Activated CD4-positive, CD25-positive, alpha-beta regulatory T cell (primary cell): ENCODE results near the gene CTDSP2.
"Not testable (repeated sequence)": the region's sequence is repeated elsewhere in the genome, so short reads cannot be mapped to it uniquely, and the experiment has no call there.

Experiments
- DNase-seq, 4 experiments: peaks; one replicate each; lab custom pipeline; 2025; lab: John Stamatoyannopoulos, UW

The CTDSP2 gene

GRCh38 chr12:57834086-57834876 is 12.2 kb downstream of the CTDSP2 start:
- DNase-seq = no peak

- DNase-seq = no peak
Observed at GRCh38 chr12:57833672-57834071, 12.9 kb downstream of the CTDSP2 start.

- no peak for DNase-seq
Observed at GRCh38 chr12:57832966-57833365, 13.6 kb downstream of the CTDSP2 start.

GRCh38 chr12:57830393-57830792 is 16.1 kb downstream of the CTDSP2 start:
- DNase-seq = no peak

GRCh38 chr12:57829025-57829777 is 17.3 kb downstream of the CTDSP2 start:
- DNase-seq = no peak

GRCh38 chr12:57826966-57827365 is 19.6 kb downstream of the CTDSP2 start:
- no peak for DNase-seq

GRCh38 chr12:57826400-57826799 is 20.1 kb downstream of the CTDSP2 start:
- DNase-seq = no peak

- no peak for DNase-seq
Observed at GRCh38 chr12:57825451-57825850, 21.1 kb downstream of the CTDSP2 start.

GRCh38 chr12:57823908-57824640 is 22.5 kb downstream of the CTDSP2 start:
- no peak for DNase-seq

- DNase-seq = no peak
Observed at GRCh38 chr12:57823131-57823907, 23.2 kb downstream of the CTDSP2 start.

GRCh38 chr12:57822392-57823130 is 24.0 kb downstream of the CTDSP2 start:
- no peak for DNase-seq

GRCh38 chr12:57821474-57822214 is 24.9 kb downstream of the CTDSP2 start:
- DNase-seq = no peak

GRCh38 chr12:57821015-57821414 is 25.5 kb downstream of the CTDSP2 start:
- DNase-seq = not testable (repeated sequence)

GRCh38 chr12:57820119-57820518 is 26.4 kb downstream of the CTDSP2 start:
- not testable (repeated sequence) for DNase-seq

- not testable (repeated sequence) for DNase-seq
Observed at GRCh38 chr12:57817990-57818331, 28.6 kb downstream of the CTDSP2 start.

GRCh38 chr12:57817261-57817989 is 29.1 kb downstream of the CTDSP2 start:
- DNase-seq = no peak

GRCh38 chr12:57816855-57817151 is 29.7 kb downstream of the CTDSP2 start:
- no peak for DNase-seq

GRCh38 chr12:57816001-57816854 is 30.3 kb downstream of the CTDSP2 start:
- DNase-seq = no peak
